CD4-positive, CD25-positive, alpha-beta regulatory T cell (primary cell): ENCODE results near the gene PUS3. TPM values are rescaled to one million over a fixed set of nuclear protein-coding genes. Genes with fewer than 3 reads are reported as not detected.

ENCODE experiments used
- ATAC-seq, 2 donors: fragments of 150-1000 bp; cut with Tn5 transposase; one replicate each; pipeline ENCODE4 v1.10.0; 2021; ENCODE audit warnings: low read depth in 2 of 2, moderate number of reproducible peaks in 2 of 2, moderate library complexity in 1 of 2
- DNase-seq, 3 donors: peaks; one replicate each; pipeline versions ENCODE4 v3.0.0 to v3.0.0-alpha.2; 2012 to 2022; ENCODE audit warnings: mixed read lengths in 1 of 3
- H3K27ac ChIP-seq: one replicate; pipeline ENCODE4 v1.7.0; 2013; ENCODE audit warnings: mild to moderate bottlenecking, low read length; ENCODE audit not compliant: insufficient read depth, poor library complexity, severe bottlenecking
- H3K27me3 ChIP-seq: one replicate; pipeline ENCODE4 v1.7.0; 2013; ENCODE audit warnings: low read length; ENCODE audit not compliant: control insufficient read depth, insufficient read depth
- H3K36me3 ChIP-seq: one replicate; pipeline ENCODE4 v1.7.0; 2013; ENCODE audit warnings: mild to moderate bottlenecking, low read length, moderate library complexity; ENCODE audit not compliant: control insufficient read depth, insufficient read depth
- H3K4me1 ChIP-seq: 2 replicates; pipeline ENCODE4 v1.7.0; 2013; ENCODE audit warnings: mild to moderate bottlenecking, low read length; ENCODE audit not compliant: insufficient read depth, control insufficient read depth, poor library complexity, severe bottlenecking
- H3K4me3 ChIP-seq: one replicate; pipeline ENCODE4 v1.7.0; 2013; ENCODE audit warnings: low read depth, mild to moderate bottlenecking, low read length, moderate library complexity
- H3K9me3 ChIP-seq, 2 experiments: 1 replicate in 1 of 2; 2 replicates in 1 of 2; pipeline ENCODE4 v1.7.0; 2013; ENCODE audit warnings: low read length in 2 of 2, mild to moderate bottlenecking in 1 of 2, moderate library complexity in 1 of 2; ENCODE audit not compliant: control insufficient read depth in 2 of 2
- H3K27ac Mint-ChIP-seq, 3 donors: one replicate each; pipeline ENCODE4 v1.8.0; 2020 to 2022; ENCODE audit warnings: mild to moderate bottlenecking in 3 of 3, mixed read lengths in 3 of 3, moderate library complexity in 2 of 3
- H3K27me3 Mint-ChIP-seq: one replicate; pipeline ENCODE4 v1.8.0; 2022; ENCODE audit warnings: mild to moderate bottlenecking, mixed read lengths
- H3K36me3 Mint-ChIP-seq: one replicate; pipeline ENCODE4 v1.8.0; 2020; ENCODE audit warnings: mixed read lengths
- H3K4me1 Mint-ChIP-seq, 4 donors: one replicate each; pipeline ENCODE4 v1.8.0; 2020 to 2022; ENCODE audit warnings: mixed read lengths in 4 of 4, mild to moderate bottlenecking in 1 of 4
- H3K4me3 Mint-ChIP-seq, 4 donors: one replicate each; pipeline ENCODE4 v1.8.0; 2020 to 2022; ENCODE audit warnings: mild to moderate bottlenecking in 4 of 4, mixed read lengths in 4 of 4, moderate library complexity in 3 of 4
- H3K9me3 Mint-ChIP-seq, 7 donors: one replicate each; pipeline ENCODE4 v1.8.0; 2020 to 2022; ENCODE audit warnings: mixed read lengths in 7 of 7, mild to moderate bottlenecking in 3 of 7, moderate library complexity in 2 of 7
- polyA plus RNA-seq, 4 donors: library from polyadenylated mRNA; unstranded; fragments of 300-500 nt; fragmentation: Illumina TruSeq; gene quantifications; one replicate each; pipeline ENCODE4 v1.2.3, GENCODE V29; 2021
- total RNA-seq: library from RNA; stranded (reverse); gene quantifications from one replicate; pipeline ENCODE4 v1.2.3, GENCODE V29; 2022

Gene PUS3
- 4.8 TPM for total RNA-seq
- polyA plus RNA-seq: 10 to 100 TPM; 11.0 to 15.1 (median 14.4) TPM

- ATAC-seq: peak; percentile 89 to 91
- DNase-seq: peak; percentile 78 to 90 (median 86)
- Histone ChIP-seq H3K27me3 (peaks cover 15% of the 10 kb centered on the region), H3K4me1 (peaks cover 24% of the 10 kb centered on the region), H3K4me3 (peak within 1 kb of the TSS; percentile 100), H3K27ac (peak within 1 kb of the TSS; percentile 68), H3K9me3 (no peaks in the 10 kb centered on the region), H3K36me3 (peaks cover 12% of the 10 kb centered on the region)
- peak within 1 kb of the TSS; percentile 93 for H3K27ac Mint-ChIP-seq
- H3K27me3 Mint-ChIP-seq: peaks cover 42% of the 10 kb centered on the region
- peaks cover 20 to 46% (median 33%) of the 10 kb centered on the region in 4 donors for H3K4me1 Mint-ChIP-seq
- peak within 1 kb of the TSS; percentile 90 to 98 (median 93) for H3K4me3 Mint-ChIP-seq
- H3K9me3 Mint-ChIP-seq: peaks cover 0 to 4% (median 0%) of the 10 kb centered on the region in 7 donors
- H3K36me3 Mint-ChIP-seq: peaks cover 16% of the 10 kb centered on the region
These were observed at the start of gene PUS3 for GRCh38 chr11:125902927-125903710. PUS3 (minus strand) TSS chr11:125903206; CDS start chr11:125896284, 6,922 bp downstream.

- Histone ChIP-seq H3K27me3 (no peaks in the 10 kb centered on the region), H3K4me1 (no peaks in the 10 kb centered on the region), H3K9me3 (no peaks in the 10 kb centered on the region), H3K36me3 (no peaks in the 10 kb centered on the region), H3K27ac (no peak overlapping the region), H3K4me3 (no peak overlapping the region)
- Mint-ChIP-seq H3K4me1 (peaks cover 0 to under 1% (median under 1%) of the 10 kb centered on the region in 4 donors), H3K27me3 (no peaks in the 10 kb centered on the region), H3K27ac (no peak overlapping the region), H3K36me3 (no peaks in the 10 kb centered on the region), H3K4me3 (no peak overlapping the region), H3K9me3 (no peaks in the 10 kb centered on the region)
- no peak for DNase-seq
- ATAC-seq: no peak
These were observed 49.6 kb upstream of the PUS3 start for GRCh38 chr11:125952559-125952958.

GRCh38 chr11:125951731-125952130, 48.7 kb upstream of the PUS3 start:
- H3K4me3 ChIP-seq: no peak overlapping the region
- H3K27me3 ChIP-seq: no peaks in the 10 kb centered on the region
- Mint-ChIP-seq H3K27ac (no peak overlapping the region), H3K36me3 (no peaks in the 10 kb centered on the region), H3K27me3 (no peaks in the 10 kb centered on the region), H3K4me1 (no peaks in the 10 kb centered on the region), H3K9me3 (no peaks in the 10 kb centered on the region), H3K4me3 (no peak overlapping the region)
- no peak overlapping the region for H3K27ac ChIP-seq
- DNase-seq (no peak), ATAC-seq (no peak)
- no peaks in the 10 kb centered on the region for H3K4me1 ChIP-seq
- H3K9me3 ChIP-seq: no peaks in the 10 kb centered on the region
- no peaks in the 10 kb centered on the region for H3K36me3 ChIP-seq

- Histone ChIP-seq H3K27ac (no peak overlapping the region), H3K27me3 (no peaks in the 10 kb centered on the region), H3K36me3 (no peaks in the 10 kb centered on the region), H3K4me1 (no peaks in the 10 kb centered on the region), H3K9me3 (no peaks in the 10 kb centered on the region), H3K4me3 (no peak overlapping the region)
- Mint-ChIP-seq H3K9me3 (no peaks in the 10 kb centered on the region), H3K4me3 (no peak overlapping the region), H3K27me3 (no peaks in the 10 kb centered on the region), H3K36me3 (no peaks in the 10 kb centered on the region), H3K27ac (no peak overlapping the region), H3K4me1 (no peaks in the 10 kb centered on the region)
- ATAC-seq (no peak), DNase-seq (no peak)
These were observed 48.0 kb upstream of the PUS3 start for GRCh38 chr11:125950696-125951651.

- H3K27ac Mint-ChIP-seq: no peak overlapping the region
- H3K36me3 Mint-ChIP-seq: no peaks in the 10 kb centered on the region
- H3K4me1 Mint-ChIP-seq: no peaks in the 10 kb centered on the region
- H3K27me3 Mint-ChIP-seq: no peaks in the 10 kb centered on the region
- Histone ChIP-seq H3K4me1 (no peaks in the 10 kb centered on the region), H3K4me3 (no peak overlapping the region), H3K36me3 (no peaks in the 10 kb centered on the region), H3K27ac (no peak overlapping the region), H3K9me3 (no peaks in the 10 kb centered on the region), H3K27me3 (no peaks in the 10 kb centered on the region)
- H3K9me3 Mint-ChIP-seq: no peaks in the 10 kb centered on the region
- no peak overlapping the region for H3K4me3 Mint-ChIP-seq
- ATAC-seq: no peak
- no peak for DNase-seq
These were observed 47.1 kb upstream of the PUS3 start for GRCh38 chr11:125950178-125950490.

GRCh38 chr11:125949271-125950177, 46.5 kb upstream of the PUS3 start:
- Mint-ChIP-seq H3K4me1 (no peaks in the 10 kb centered on the region), H3K36me3 (no peaks in the 10 kb centered on the region), H3K27me3 (no peaks in the 10 kb centered on the region), H3K9me3 (no peaks in the 10 kb centered on the region), H3K4me3 (no peak overlapping the region), H3K27ac (no peak overlapping the region)
- no peak for DNase-seq
- no peak for ATAC-seq
- no peaks in the 10 kb centered on the region for H3K9me3 ChIP-seq
- H3K27me3 ChIP-seq: no peaks in the 10 kb centered on the region
- H3K4me3 ChIP-seq: no peak overlapping the region
- H3K27ac ChIP-seq: no peak overlapping the region
- no peaks in the 10 kb centered on the region for H3K36me3 ChIP-seq
- H3K4me1 ChIP-seq: no peaks in the 10 kb centered on the region

GRCh38 chr11:125948278-125949051, 45.5 kb upstream of the PUS3 start:
- Mint-ChIP-seq H3K9me3 (no peaks in the 10 kb centered on the region), H3K27ac (no peak overlapping the region), H3K4me1 (no peaks in the 10 kb centered on the region), H3K4me3 (no peak overlapping the region), H3K27me3 (no peaks in the 10 kb centered on the region), H3K36me3 (no peaks in the 10 kb centered on the region)
- DNase-seq (no peak), ATAC-seq (no peak)
- Histone ChIP-seq H3K27ac (no peak overlapping the region), H3K4me1 (no peaks in the 10 kb centered on the region), H3K36me3 (no peaks in the 10 kb centered on the region), H3K9me3 (no peaks in the 10 kb centered on the region), H3K4me3 (no peak overlapping the region), H3K27me3 (no peaks in the 10 kb centered on the region)
